H1 (cell line): ENCODE measurements around the gene POLR3A.
A peak's percentile ranks its signal among the peaks of the same experiment; 100 is the strongest.

Experiments used
- BRCA1 ChIP-seq: IDR thresholded peaks from 2 replicates; pipeline ENCODE4 v1.6.1; 2012; ENCODE audit warnings: low read depth, low read length, improper control_type of control experiment
- EZH2 ChIP-seq: fragments of 200-600 bp; sonication (generic); IDR thresholded peaks from 2 replicates; pipeline ENCODE4 v1.7.1; 2012; ENCODE audit warnings: low read depth, mild to moderate bottlenecking, moderate library complexity, low read length, inconsistent platforms; ENCODE audit not compliant: severe bottlenecking
- HDAC6 ChIP-seq: IDR thresholded peaks from one replicate; pipeline ENCODE4 v1.7.1; 2012; ENCODE audit warnings: low read depth, mild to moderate bottlenecking, inconsistent platforms, low read length, moderate library complexity
- POLR2A ChIP-seq, 2 experiments: IDR thresholded peaks; 1 replicate in 1 of 2; 2 replicates in 1 of 2; pipeline ENCODE4 v1.6.1; 2011; ENCODE audit warnings: low read depth in 2 of 2, low read length in 2 of 2, mild to moderate bottlenecking in 2 of 2; ENCODE audit errors: control extremely low read depth in 1 of 2
- TF ChIP-seq, protein P1 (sequence below), 3 experiments: IDR thresholded peaks; 1 replicate in 2 of 3; 2 replicates in 1 of 3; pipeline versions ENCODE4 v1.5.1 to v1.6.1; 2011; ENCODE audit warnings: low read length in 3 of 3, mild to moderate bottlenecking in 3 of 3, inconsistent platforms in 2 of 3, low read depth in 1 of 3, moderate library complexity in 1 of 3; ENCODE audit not compliant: insufficient read depth in 1 of 3; ENCODE audit errors: control extremely low read depth in 1 of 3
- TF ChIP-seq, protein P2 (sequence below): IDR thresholded peaks from 2 replicates; pipeline ENCODE4 v1.6.1; 2011; ENCODE audit warnings: low read length, improper control_type of control experiment

DNA sequence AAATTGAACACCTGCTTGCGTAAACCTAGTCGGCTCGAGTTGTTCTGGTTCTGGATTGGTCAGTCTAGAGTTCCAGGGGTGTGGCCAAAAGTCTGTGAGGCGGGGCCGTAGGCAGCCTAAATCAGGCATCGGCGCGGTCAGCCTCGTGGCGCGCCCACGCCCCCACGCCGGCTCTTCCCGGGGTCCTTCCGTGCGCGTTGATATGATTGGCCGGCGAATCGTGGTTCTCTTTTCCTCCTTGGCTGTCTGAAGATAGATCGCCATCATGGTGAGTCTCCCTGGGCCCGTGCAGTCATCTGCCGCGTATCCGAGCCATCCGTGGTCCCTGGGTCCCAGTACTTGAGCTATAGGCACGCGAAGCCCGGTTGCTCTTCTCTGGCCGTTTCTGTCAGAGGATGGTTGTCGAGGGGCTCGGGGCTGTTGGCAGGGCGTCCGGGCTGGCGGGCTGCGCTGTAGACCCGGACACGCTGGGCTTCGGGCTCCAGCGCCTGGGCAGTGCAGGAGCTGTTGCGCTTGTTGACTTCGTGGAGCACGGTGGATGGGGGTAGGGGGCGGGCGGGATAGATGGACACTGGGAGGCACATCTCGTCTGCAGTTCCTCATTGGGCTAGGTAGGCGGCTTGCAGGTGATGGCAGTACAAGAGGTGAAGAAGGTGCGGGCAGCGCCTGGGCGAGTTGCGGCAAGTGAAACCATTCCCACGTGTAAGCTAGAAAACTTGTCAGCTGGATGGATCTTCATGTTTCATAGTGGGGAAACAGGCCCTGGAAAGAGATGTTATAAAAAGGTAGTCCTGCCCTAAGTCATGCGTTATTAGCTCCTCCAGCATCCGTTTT lies 4.5 kb upstream of the POLR3A start, which contains the start of gene RPS24:
- TF ChIP-seq, protein P1, sequence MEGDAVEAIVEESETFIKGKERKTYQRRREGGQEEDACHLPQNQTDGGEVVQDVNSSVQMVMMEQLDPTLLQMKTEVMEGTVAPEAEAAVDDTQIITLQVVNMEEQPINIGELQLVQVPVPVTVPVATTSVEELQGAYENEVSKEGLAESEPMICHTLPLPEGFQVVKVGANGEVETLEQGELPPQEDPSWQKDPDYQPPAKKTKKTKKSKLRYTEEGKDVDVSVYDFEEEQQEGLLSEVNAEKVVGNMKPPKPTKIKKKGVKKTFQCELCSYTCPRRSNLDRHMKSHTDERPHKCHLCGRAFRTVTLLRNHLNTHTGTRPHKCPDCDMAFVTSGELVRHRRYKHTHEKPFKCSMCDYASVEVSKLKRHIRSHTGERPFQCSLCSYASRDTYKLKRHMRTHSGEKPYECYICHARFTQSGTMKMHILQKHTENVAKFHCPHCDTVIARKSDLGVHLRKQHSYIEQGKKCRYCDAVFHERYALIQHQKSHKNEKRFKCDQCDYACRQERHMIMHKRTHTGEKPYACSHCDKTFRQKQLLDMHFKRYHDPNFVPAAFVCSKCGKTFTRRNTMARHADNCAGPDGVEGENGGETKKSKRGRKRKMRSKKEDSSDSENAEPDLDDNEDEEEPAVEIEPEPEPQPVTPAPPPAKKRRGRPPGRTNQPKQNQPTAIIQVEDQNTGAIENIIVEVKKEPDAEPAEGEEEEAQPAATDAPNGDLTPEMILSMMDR (IDR thresholded peaks at IDR 0.05; ENCODE audit: control extremely low read depth in 1 of 3, insufficient read depth in 1 of 3, low read depth in 1 of 3, low read length in 3 of 3) = peak in 1 of 3 experiments; percentile 11; a peak in 1 of 4 replicates
- TF ChIP-seq BRCA1 (no peak), EZH2 (no peak), HDAC6 (no peak), POLR2A (IDR thresholded peaks at IDR 0.05; ENCODE audit: control extremely low read depth in 1 of 2, low read depth in 2 of 2, low read length in 2 of 2) (peak; percentile 97 to 98)
- TF ChIP-seq, protein P2, sequence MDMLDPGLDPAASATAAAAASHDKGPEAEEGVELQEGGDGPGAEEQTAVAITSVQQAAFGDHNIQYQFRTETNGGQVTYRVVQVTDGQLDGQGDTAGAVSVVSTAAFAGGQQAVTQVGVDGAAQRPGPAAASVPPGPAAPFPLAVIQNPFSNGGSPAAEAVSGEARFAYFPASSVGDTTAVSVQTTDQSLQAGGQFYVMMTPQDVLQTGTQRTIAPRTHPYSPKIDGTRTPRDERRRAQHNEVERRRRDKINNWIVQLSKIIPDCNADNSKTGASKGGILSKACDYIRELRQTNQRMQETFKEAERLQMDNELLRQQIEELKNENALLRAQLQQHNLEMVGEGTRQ = no peak
